GM12878 (cell line): ENCODE measurements around the gene CUL9.

Experiments
- TF ChIP-seq, protein P1 (sequence below): fragments of 450-650 bp; IDR thresholded peaks from 2 replicates; pipeline ENCODE4 v1.6.1; 2017; ENCODE audit warnings: mild to moderate bottlenecking, low read depth, inconsistent platforms; ENCODE audit not compliant: poor library complexity, severe bottlenecking
- TF ChIP-seq, protein P2 (sequence below), 3 experiments: IDR thresholded peaks in 2 of 3; conservative IDR thresholded peaks in 1 of 3; 2 replicates each; pipeline ENCODE4 v1.5.1; 2011; ENCODE audit warnings: low read depth in 3 of 3, low read length in 3 of 3, mild to moderate bottlenecking in 3 of 3, control low read depth in 2 of 3, moderate library complexity in 2 of 3, inconsistent platforms in 1 of 3, mixed read lengths in 1 of 3; ENCODE audit not compliant: control insufficient read depth in 2 of 3, insufficient read depth in 1 of 3; ENCODE audit errors: extremely low read depth in 1 of 3

DNA sequence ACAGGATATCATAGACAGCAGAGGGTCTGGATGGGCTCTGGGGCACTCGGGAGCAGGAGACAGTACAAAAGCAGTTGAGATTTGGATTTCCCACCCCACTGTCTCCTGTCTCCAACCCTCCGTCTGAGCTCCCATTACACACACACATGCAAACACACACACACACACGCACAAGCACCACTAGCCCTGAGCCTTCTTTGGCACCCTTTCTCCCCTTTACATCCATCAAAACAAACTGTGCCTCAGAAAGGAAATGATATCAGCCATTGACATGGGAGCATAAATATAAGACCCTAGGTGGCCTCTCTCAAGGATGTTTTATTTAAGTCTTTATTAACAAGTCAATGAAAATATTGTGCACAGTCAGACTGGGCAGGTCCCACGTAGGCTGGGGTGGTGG is 78.8 kb downstream of the CUL9 start:
- TF ChIP-seq, protein P1, sequence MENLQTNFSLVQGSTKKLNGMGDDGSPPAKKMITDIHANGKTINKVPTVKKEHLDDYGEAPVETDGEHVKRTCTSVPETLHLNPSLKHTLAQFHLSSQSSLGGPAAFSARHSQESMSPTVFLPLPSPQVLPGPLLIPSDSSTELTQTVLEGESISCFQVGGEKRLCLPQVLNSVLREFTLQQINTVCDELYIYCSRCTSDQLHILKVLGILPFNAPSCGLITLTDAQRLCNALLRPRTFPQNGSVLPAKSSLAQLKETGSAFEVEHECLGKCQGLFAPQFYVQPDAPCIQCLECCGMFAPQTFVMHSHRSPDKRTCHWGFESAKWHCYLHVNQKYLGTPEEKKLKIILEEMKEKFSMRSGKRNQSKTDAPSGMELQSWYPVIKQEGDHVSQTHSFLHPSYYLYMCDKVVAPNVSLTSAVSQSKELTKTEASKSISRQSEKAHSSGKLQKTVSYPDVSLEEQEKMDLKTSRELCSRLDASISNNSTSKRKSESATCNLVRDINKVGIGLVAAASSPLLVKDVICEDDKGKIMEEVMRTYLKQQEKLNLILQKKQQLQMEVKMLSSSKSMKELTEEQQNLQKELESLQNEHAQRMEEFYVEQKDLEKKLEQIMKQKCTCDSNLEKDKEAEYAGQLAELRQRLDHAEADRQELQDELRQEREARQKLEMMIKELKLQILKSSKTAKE: no peak
- TF ChIP-seq, protein P2, sequence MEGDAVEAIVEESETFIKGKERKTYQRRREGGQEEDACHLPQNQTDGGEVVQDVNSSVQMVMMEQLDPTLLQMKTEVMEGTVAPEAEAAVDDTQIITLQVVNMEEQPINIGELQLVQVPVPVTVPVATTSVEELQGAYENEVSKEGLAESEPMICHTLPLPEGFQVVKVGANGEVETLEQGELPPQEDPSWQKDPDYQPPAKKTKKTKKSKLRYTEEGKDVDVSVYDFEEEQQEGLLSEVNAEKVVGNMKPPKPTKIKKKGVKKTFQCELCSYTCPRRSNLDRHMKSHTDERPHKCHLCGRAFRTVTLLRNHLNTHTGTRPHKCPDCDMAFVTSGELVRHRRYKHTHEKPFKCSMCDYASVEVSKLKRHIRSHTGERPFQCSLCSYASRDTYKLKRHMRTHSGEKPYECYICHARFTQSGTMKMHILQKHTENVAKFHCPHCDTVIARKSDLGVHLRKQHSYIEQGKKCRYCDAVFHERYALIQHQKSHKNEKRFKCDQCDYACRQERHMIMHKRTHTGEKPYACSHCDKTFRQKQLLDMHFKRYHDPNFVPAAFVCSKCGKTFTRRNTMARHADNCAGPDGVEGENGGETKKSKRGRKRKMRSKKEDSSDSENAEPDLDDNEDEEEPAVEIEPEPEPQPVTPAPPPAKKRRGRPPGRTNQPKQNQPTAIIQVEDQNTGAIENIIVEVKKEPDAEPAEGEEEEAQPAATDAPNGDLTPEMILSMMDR (IDR thresholded peaks at IDR 0.05 in 2 of 3, conservative IDR thresholded peaks at IDR 0.05 in 1 of 3; ENCODE audit: control insufficient read depth in 2 of 3, extremely low read depth in 1 of 3, insufficient read depth in 1 of 3, low read depth in 3 of 3, low read length in 3 of 3): no peak
